ENCODE results near the gene SLC29A1.

GRCh38 chr6:44179648-44180047 is 43.7 kb upstream of the SLC29A1 start:
- TF ChIP-seq CTCF (IDR thresholded peaks at IDR 0.05; ENCODE audit: low read depth, low read length) = no peak
- no peak for TF ChIP-seq MAX (IDR thresholded peaks at IDR 0.05; ENCODE audit: low read depth, low read length)
- no peak for TF ChIP-seq POLR2A (IDR thresholded peaks at IDR 0.05; ENCODE audit: extremely low read depth, insufficient read length)
- no peak for TF ChIP-seq MYC (IDR thresholded peaks at IDR 0.05; ENCODE audit: low read depth, low read length)
